ENCODE results near the gene SORBS2. TPM values are rescaled to one million over a fixed set of nuclear protein-coding genes. Genes with fewer than 3 reads are reported as not detected.

SORBS2 gene
- total and polyA plus RNA-seq, 7 experiments from 2014 or later: 0.21 to 1.4 TPM; not detected in 5

DNA sequence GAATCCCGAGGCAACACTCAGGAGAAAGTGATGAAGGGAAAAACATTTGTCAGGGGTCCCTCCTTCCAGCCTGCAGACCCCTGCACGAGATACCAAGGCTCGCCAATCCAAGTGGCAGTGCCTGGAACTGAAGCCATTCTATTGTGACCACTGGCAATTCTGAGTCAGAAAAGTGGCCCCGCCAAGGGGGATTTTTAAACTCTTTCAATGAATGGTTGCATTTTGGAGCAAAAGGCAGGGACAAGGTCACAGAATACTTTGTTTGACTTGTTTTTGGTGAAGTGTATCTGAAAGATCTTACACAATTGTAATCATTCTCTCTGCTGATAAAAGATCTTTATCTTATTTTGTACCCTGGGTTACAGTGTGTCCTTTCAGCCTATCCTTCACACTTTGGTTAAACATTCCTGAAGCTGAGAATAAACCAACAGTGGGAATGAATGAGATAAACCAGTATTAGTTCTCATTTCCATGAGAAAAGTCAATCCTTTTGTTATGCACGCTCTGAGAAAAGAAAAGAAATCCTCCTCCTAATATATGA is 160.8 kb downstream of the SORBS2 start:
- Mint-ChIP-seq H3K4me1 (no peaks in the 10 kb centered on the region), H3K4me3 (no peak overlapping the region), H3K27me3 (peaks cover 0 to 16% (median 12%) of the 10 kb centered on the region in 5 donors), H3K27ac (no peak overlapping the region), H3K9me3 (no peaks in the 10 kb centered on the region), H3K36me3 (no peaks in the 10 kb centered on the region)
- no peak for DNase-seq
- ChIA-PET CTCF (no interaction called here), POLR2A (no interaction called here)
- Histone ChIP-seq H3K27ac (ENCODE audit: low read depth, low read length) (no peak overlapping the region), H3K4me3 (ENCODE audit: low read length) (no peak overlapping the region), H3K9me3 (ENCODE audit: control insufficient read depth in 2 of 3, low read length in 3 of 3) (no peaks in the 10 kb centered on the region), H3K4me1 (ENCODE audit: control insufficient read depth in 2 of 2, insufficient read depth in 2 of 2, low read length in 2 of 2) (no peaks in the 10 kb centered on the region), H3K36me3 (ENCODE audit: control insufficient read depth in 2 of 3, insufficient read depth in 3 of 3, low read length in 3 of 3) (no peaks in the 10 kb centered on the region), H3K27me3 (ENCODE audit: control insufficient read depth in 2 of 2, insufficient read depth in 2 of 2, low read length in 2 of 2) (no peaks in the 10 kb centered on the region)
- no peak for ATAC-seq
- intact Hi-C loops (cut with micrococcal nuclease): no loop called here

GRCh38 chr4:185648631-185649030 is 163.4 kb downstream of the SORBS2 start:
- H3K4me1 Mint-ChIP-seq: no peaks in the 10 kb centered on the region
- peaks cover 0 to 33% (median 22%) of the 10 kb centered on the region in 5 donors for H3K27me3 Mint-ChIP-seq
- H3K27ac Mint-ChIP-seq: no peak overlapping the region
- ATAC-seq (no peak), DNase-seq (no peak)
- POLR2A ChIA-PET: no interaction called here
- Histone ChIP-seq H3K4me1 (ENCODE audit: control insufficient read depth in 2 of 2, insufficient read depth in 2 of 2, low read length in 2 of 2) (no peaks in the 10 kb centered on the region), H3K4me3 (ENCODE audit: low read length) (no peak overlapping the region), H3K27ac (ENCODE audit: low read depth, low read length) (no peak overlapping the region), H3K36me3 (ENCODE audit: control insufficient read depth in 2 of 3, insufficient read depth in 3 of 3, low read length in 3 of 3) (no peaks in the 10 kb centered on the region), H3K9me3 (ENCODE audit: control insufficient read depth in 2 of 3, low read length in 3 of 3) (no peaks in the 10 kb centered on the region), H3K27me3 (ENCODE audit: control insufficient read depth in 2 of 2, insufficient read depth in 2 of 2, low read length in 2 of 2) (no peaks in the 10 kb centered on the region)
- no peaks in the 10 kb centered on the region for H3K36me3 Mint-ChIP-seq
- intact Hi-C loops (cut with micrococcal nuclease): no loop called here
- H3K9me3 Mint-ChIP-seq: no peaks in the 10 kb centered on the region
- CTCF ChIA-PET: interaction anchor here (0.7 kb wide), 1 partner anchor 9 kb away, joined by 6 read pairs; no protein-coding TSS in a partner anchor
- H3K4me3 Mint-ChIP-seq: no peak overlapping the region

DNA sequence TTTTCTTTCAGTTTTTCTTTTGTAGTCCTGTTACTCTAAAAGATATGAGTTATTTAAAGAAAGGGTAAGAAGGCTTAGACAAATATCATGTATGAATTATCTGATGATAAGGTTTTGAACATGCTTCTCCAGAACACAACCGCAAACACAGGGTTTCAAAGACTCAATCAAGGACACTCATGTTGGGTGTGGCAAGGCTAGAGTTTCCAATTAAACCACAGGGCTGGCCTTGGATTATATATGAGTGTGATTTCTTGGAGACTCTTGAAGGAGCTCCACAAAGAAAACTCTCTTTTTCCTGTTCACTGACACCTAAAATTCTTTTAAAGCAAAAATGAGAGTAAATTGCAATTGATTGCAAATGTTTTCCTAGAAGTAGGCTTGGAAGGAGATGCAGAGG is 166.6 kb downstream of the SORBS2 start:
- ATAC-seq (no peak), DNase-seq (no peak)
- Mint-ChIP-seq H3K4me1 (no peaks in the 10 kb centered on the region), H3K36me3 (no peaks in the 10 kb centered on the region), H3K27me3 (peaks cover 6 to 50% (median 32%) of the 10 kb centered on the region in 5 donors), H3K9me3 (no peaks in the 10 kb centered on the region), H3K4me3 (no peak overlapping the region), H3K27ac (no peak overlapping the region)
- Histone ChIP-seq H3K4me1 (ENCODE audit: control insufficient read depth in 2 of 2, insufficient read depth in 2 of 2, low read length in 2 of 2) (no peaks in the 10 kb centered on the region), H3K4me3 (ENCODE audit: low read length) (no peak overlapping the region), H3K27ac (ENCODE audit: low read depth, low read length) (no peak overlapping the region), H3K27me3 (ENCODE audit: control insufficient read depth in 2 of 2, insufficient read depth in 2 of 2, low read length in 2 of 2) (no peaks in the 10 kb centered on the region), H3K9me3 (ENCODE audit: control insufficient read depth in 2 of 3, low read length in 3 of 3) (no peaks in the 10 kb centered on the region), H3K36me3 (ENCODE audit: control insufficient read depth in 2 of 3, insufficient read depth in 3 of 3, low read length in 3 of 3) (no peaks in the 10 kb centered on the region)
- intact Hi-C loops (cut with micrococcal nuclease): no loop called here
- ChIA-PET CTCF (no interaction called here), POLR2A (no interaction called here)

DNA sequence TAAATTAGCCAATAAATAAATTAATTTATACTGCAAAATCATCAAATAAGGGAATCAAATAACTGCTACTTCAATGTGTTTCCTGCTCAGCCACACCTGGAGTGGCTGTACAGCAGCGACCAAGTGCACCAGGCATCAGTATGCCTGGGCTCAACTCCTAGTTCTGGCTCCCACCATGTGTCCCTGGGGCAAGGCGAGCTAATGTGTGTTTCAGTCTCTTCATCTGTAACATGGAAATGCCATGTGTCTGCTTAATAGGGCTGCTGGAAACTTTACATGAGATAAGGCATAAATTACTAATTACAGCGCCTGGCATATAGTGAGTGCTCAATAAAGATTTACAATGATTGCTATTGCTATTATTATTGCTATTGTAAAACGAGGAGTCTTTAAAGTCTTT is 167.6 kb downstream of the SORBS2 start:
- H3K9me3 Mint-ChIP-seq: no peaks in the 10 kb centered on the region
- H3K4me3 ChIP-seq (ENCODE audit: low read length): no peak overlapping the region
- no peaks in the 10 kb centered on the region for H3K9me3 ChIP-seq (ENCODE audit: control insufficient read depth in 2 of 3, low read length in 3 of 3)
- DNase-seq (no peak), ATAC-seq (no peak)
- intact Hi-C loops (cut with micrococcal nuclease): loop anchor here in 1 of 2 donors (5.0 kb wide), 1 partner anchor 493 kb away; no protein-coding TSS in a partner anchor
- no peaks in the 10 kb centered on the region for H3K36me3 Mint-ChIP-seq
- H3K27ac Mint-ChIP-seq: no peak overlapping the region
- no peaks in the 10 kb centered on the region for H3K4me1 ChIP-seq (ENCODE audit: control insufficient read depth in 2 of 2, insufficient read depth in 2 of 2, low read length in 2 of 2)
- CTCF ChIA-PET: no interaction called here
- H3K27me3 Mint-ChIP-seq: peaks cover 11 to 44% (median 32%) of the 10 kb centered on the region in 5 donors
- no peaks in the 10 kb centered on the region for H3K4me1 Mint-ChIP-seq
- H3K4me3 Mint-ChIP-seq: no peak overlapping the region
- no peak overlapping the region for H3K27ac ChIP-seq (ENCODE audit: low read depth, low read length)
- no peaks in the 10 kb centered on the region for H3K27me3 ChIP-seq (ENCODE audit: control insufficient read depth in 2 of 2, insufficient read depth in 2 of 2, low read length in 2 of 2)
- H3K36me3 ChIP-seq (ENCODE audit: control insufficient read depth in 2 of 3, insufficient read depth in 3 of 3, low read length in 3 of 3): no peaks in the 10 kb centered on the region
- POLR2A ChIA-PET: no interaction called here

DNA sequence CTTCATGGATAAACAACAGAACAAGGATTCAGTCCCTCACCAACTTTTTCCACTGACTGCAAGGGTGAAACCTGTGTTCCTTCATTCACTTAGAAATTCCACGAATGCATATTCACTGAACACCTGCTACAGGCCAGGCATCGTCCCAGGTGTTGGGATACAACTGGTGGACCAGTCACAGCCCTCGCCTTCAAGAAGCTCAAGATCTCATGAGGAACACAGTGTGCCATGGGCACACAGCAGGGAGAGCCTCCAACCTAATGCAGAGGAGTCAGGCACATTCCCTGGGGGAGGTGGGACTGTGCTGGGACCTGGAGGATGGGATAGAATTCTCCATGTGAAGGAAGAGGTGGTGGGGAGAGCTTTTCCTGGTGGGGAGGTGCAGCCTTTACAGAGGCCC is 169.1 kb downstream of the SORBS2 start:
- Mint-ChIP-seq H3K36me3 (no peaks in the 10 kb centered on the region), H3K4me1 (peaks cover 0 to 4% (median 3%) of the 10 kb centered on the region in 7 donors), H3K9me3 (no peaks in the 10 kb centered on the region), H3K27me3 (peaks cover 24 to 44% (median 37%) of the 10 kb centered on the region in 5 donors), H3K27ac (no peak overlapping the region), H3K4me3 (no peak overlapping the region)
- Histone ChIP-seq H3K27me3 (ENCODE audit: control insufficient read depth in 2 of 2, insufficient read depth in 2 of 2, low read length in 2 of 2) (no peaks in the 10 kb centered on the region), H3K4me1 (ENCODE audit: control insufficient read depth in 2 of 2, insufficient read depth in 2 of 2, low read length in 2 of 2) (no peaks in the 10 kb centered on the region), H3K27ac (ENCODE audit: low read depth, low read length) (no peak overlapping the region), H3K9me3 (ENCODE audit: control insufficient read depth in 2 of 3, low read length in 3 of 3) (no peaks in the 10 kb centered on the region), H3K36me3 (ENCODE audit: control insufficient read depth in 2 of 3, insufficient read depth in 3 of 3, low read length in 3 of 3) (no peaks in the 10 kb centered on the region), H3K4me3 (ENCODE audit: low read length) (no peak overlapping the region)
- DNase-seq (no peak), ATAC-seq (no peak)
- ChIA-PET CTCF (interaction anchor here (0.6 kb wide), 1 partner anchor 69 kb away, joined by 3 read pairs; no protein-coding TSS in a partner anchor), POLR2A (no interaction called here)
- intact Hi-C loops (cut with micrococcal nuclease): loop anchor here in 1 of 2 donors (5.0 kb wide), 1 partner anchor 494 kb away; no protein-coding TSS in a partner anchor

- ChIA-PET POLR2A (no interaction called here), CTCF (no interaction called here)
- Histone ChIP-seq H3K9me3 (ENCODE audit: control insufficient read depth in 2 of 3, low read length in 3 of 3) (no peaks in the 10 kb centered on the region), H3K4me1 (ENCODE audit: control insufficient read depth in 2 of 2, insufficient read depth in 2 of 2, low read length in 2 of 2) (no peaks in the 10 kb centered on the region), H3K27me3 (ENCODE audit: control insufficient read depth in 2 of 2, insufficient read depth in 2 of 2, low read length in 2 of 2) (no peaks in the 10 kb centered on the region), H3K4me3 (ENCODE audit: low read length) (no peak overlapping the region), H3K27ac (ENCODE audit: low read depth, low read length) (no peak overlapping the region), H3K36me3 (ENCODE audit: control insufficient read depth in 2 of 3, insufficient read depth in 3 of 3, low read length in 3 of 3) (no peaks in the 10 kb centered on the region)
- peaks cover 33 to 50% (median 44%) of the 10 kb centered on the region in 5 donors for H3K27me3 Mint-ChIP-seq
- H3K9me3 Mint-ChIP-seq: no peaks in the 10 kb centered on the region
- no peak overlapping the region for H3K4me3 Mint-ChIP-seq
- H3K27ac Mint-ChIP-seq: no peak overlapping the region
- peaks cover 0 to 5% (median 4%) of the 10 kb centered on the region in 7 donors for H3K4me1 Mint-ChIP-seq
- intact Hi-C loops (cut with micrococcal nuclease): loop anchor here (1.0 to 5.0 kb wide), 4 partner anchors 397 to 946 kb away; no protein-coding TSS in a partner anchor
- H3K36me3 Mint-ChIP-seq: no peaks in the 10 kb centered on the region
- ATAC-seq: no peak
- DNase-seq: peak in 4 of 9 donors; percentile 2 to 15 (median 5)
These were observed 171.0 kb downstream of the SORBS2 start for GRCh38 chr4:185640811-185641675.
